GM21723 (cell line): ENCODE results near the gene KRTAP20-3.

ENCODE experiments used
- ATAC-seq: cut with Tn5 transposase; IDR thresholded peaks from one replicate; pipeline ENCODE4 v1.9.1; 2021; ENCODE audit warnings: mild to moderate bottlenecking, moderate library complexity; ENCODE audit not compliant: unreplicated experiment

Gene KRTAP20-3

DNA sequence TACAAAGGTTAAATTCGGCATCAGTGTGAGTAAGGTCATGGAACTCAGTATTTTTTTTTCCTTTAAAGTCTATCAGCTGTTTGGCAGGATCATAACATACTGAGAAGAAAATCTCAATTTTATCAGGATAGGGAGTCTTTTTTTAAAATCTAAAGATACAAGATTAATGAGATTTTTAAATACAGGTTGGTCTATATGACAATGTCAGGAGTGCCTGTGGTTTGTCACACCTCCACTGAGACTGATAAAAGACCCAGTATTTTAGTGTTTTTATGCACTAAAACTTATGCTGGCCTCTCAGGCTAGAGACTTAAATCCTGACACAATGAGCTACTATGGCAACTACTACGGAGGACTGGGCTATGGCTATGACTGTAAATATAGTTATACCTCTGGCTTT lies at the start of gene KRTAP20-3:
Gene KRTAP20-3 (plus strand): TSS at position 301 of the 400 bp plus-strand sequence.
- no peak for ATAC-seq

DNA sequence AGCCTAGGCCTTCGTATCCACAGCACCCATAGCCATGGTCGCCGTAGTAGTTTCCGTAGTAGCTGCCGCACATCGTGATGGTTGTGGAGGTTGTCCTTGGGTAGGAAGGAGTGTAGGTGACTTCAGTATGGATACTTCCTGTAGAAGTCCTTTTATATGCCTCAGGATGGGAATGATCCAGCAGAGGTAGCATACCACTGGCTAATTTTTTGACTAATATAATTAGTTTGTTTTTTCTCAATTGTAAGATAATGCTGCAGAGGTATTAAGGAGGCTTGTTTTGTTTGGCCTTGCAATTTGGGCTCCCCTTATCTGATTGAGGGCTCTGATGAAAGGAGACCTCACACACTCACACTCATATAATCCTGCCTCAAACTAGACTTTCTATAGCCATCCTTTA lies 43.9 kb upstream of the KRTAP20-3 start, which contains the start of gene KRTAP6-2:
Gene KRTAP6-2 (minus strand): TSS at position 101 of the 400 bp plus-strand sequence. CDS start 28 bp downstream, at position 73.
- no peak for ATAC-seq

- no peak for ATAC-seq
Observed at GRCh38 chr21:30600787-30601186, 41.9 kb upstream of the KRTAP20-3 start, which contains the start of gene KRTAP22-1. Gene KRTAP22-1, plus strand, starts transcription at chr21:30601087.

DNA sequence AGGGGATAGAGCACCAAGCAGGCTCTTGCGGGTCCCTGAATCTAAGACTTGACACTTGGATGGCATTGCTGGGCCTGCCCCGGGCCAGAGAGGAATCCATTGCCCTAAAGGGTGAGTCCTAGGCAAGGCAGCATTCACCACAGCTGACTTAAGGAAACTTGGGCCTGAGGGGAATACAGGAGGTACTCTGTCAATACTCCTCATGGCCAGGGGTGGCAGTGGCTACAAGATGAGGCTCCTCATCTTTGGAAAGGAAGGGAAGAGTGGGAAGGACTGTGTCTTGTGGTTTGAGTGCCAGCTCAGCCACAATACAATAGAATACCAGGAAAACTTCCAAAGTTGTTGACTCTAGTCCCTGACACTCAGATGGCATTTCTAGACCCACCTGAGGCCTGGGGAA lies 36.7 kb upstream of the KRTAP20-3 start:
- no peak for ATAC-seq

DNA sequence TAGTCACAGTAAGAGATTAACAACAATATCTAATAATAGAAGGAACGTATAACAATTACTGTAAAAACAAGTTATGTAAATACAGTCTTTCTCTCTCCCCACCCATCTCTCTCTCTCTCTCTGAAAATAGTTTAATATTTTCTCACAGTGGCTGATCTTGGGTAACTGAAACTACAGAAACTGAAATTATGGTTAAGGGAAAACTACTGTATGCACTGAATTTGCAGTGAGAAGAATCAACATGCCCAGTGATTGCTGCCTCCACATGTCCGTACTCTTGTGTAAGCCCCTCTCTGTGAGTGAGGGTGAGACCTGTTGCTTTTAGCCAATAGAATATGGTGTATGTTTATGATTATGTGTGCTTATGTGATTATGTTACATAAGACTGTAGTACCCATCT lies 30.5 kb upstream of the KRTAP20-3 start:
- no peak for ATAC-seq

DNA sequence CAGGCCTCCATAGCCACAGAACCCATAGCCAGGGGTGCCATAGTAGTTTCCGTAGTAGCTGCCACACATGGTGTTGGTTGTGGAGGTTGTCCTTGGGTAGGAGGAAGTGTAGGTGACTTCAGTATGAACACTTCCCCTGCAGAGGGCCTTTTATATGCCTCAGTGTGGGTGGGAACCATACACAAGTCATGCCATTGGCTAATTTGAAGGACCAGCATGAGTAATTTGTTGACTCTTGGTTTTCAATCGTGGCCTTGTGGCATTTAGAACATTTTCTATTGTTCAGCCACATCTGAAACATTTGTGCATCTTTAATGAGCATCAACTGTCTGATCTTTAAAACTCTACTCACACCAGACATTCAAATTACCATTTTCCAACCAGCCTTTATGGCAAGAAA lies 28.8 kb upstream of the KRTAP20-3 start, which contains the start of gene KRTAP6-1:
Gene KRTAP6-1 (minus strand): TSS at position 95 of the 400 bp plus-strand sequence. CDS start 26 bp downstream, at position 69.
- no peak for ATAC-seq

GRCh38 chr21:30615199-30615598 lies 27.5 kb upstream of the KRTAP20-3 start:
- ATAC-seq, result no peak

DNA sequence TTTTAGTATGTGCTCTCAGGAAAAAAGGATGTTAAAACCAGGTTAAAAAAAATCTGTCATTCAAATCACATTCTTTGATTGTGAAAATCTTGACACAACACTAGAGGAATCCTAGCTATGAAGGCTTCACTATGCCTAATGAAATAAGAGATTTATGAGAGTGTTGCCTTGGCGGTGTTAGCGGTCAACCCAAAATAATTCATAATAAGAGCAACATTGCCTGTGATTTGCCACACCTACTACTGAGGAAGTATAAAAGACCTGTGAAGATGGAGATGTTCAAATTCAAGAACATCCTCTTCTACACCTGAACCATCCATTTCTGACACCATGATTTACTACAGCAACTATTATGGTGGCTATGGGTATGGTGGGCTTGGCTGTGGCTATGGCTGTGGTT lies 26.5 kb upstream of the KRTAP20-3 start, which contains the start of gene KRTAP20-1:
Gene KRTAP20-1 (plus strand): TSS at position 301 of the 400 bp plus-strand sequence. CDS start 30 bp downstream, at position 331.
- no peak for ATAC-seq

DNA sequence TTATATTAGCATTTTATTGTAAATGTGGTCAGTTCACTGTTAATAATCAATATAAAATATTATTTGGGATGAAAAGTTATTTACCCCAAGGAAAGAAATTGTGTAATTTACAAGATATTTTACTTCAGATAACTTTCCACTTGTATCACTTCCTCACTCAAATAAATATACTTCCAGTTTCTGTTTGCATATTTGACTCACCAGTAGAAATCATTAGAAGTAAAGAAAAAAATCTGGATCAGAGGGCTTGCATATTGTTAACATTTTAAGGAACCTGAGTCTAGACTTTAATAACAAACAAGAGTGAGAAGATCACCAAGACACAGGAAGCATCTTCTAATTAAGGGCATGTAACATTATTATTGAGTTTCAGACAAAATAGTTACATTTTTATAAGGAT lies 22.6 kb upstream of the KRTAP20-3 start:
- no peak for ATAC-seq

GRCh38 chr21:30620522-30620921 lies 22.1 kb upstream of the KRTAP20-3 start, which contains the start of gene KRTAP20-4:
Gene KRTAP20-4, plus strand, starts transcription at chr21:30620627.
- ATAC-seq, result no peak

GRCh38 chr21:30623362-30623761 lies 19.3 kb upstream of the KRTAP20-3 start:
- ATAC-seq, result no peak

DNA sequence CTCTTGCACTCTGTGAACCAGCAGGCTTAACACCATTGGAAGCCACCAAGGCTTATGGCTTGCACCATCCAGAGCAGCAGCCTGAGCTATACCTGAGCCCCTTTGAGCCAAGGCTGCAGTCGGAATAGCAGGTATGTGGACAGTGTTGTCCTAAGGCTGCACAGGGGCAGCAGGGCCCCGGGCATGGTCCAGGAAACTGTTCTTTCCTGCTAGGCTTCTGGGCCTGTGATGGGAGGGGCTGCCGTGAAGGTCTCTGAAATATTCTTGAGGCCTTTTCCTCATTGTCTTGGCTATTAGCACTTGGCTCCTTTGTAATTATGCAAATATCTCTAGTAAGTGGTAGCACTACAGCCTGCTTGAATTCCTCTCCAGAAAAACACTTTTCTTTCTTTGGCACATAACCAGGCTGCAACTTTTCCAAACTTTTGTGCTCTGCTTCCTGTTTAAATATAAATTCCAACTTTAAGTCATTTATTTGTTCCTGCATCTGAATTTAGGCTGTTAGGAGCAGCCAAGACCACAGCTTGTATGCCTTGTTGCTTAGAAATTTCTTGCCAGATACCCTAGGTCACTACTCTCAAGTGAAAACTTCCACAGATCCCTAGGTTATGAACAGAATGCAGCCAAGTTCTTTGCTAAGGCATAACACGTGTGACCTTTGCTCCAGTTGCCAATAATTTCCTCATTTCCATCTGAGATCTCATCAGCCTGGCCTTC lies 17.1 kb upstream of the KRTAP20-3 start:
- no peak for ATAC-seq

DNA sequence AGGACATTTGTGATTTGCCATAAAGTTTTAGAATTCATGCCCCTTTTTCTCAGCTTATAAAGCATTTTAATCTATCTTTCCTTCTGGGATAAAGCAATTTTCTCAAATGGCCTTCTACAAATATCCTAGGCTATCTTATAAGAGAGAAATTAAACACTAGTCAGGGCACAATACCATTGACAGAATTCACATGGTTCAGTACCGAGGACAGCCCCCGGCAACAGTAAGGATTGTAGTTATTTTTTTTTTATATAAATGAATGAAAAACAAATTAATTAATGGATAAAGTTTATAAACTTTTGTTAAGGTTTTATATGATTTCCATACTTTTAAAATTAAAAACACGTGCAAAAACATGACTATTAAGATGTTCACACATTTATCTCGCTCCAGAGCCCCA lies 14.6 kb upstream of the KRTAP20-3 start:
- no peak for ATAC-seq

DNA sequence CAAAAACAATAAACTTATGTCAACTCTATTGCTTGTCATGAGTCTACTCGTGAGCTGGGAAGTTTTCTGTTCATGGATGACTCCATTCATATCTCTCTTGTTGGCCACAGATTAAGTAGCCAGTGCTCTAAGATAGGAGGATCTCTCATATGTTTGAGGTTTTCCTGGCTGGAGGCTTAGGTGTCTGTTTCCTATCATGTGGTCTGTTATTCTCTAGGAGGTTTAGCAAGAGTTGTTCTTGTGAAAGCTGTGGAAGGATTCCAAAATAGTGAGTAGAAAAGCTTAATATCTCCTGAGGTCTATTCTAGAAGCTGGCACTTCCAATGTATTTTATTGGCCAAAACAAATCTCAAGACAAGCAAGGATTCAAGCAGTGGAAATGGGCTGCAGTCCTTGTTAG lies 13.5 kb upstream of the KRTAP20-3 start:
- no peak for ATAC-seq

DNA sequence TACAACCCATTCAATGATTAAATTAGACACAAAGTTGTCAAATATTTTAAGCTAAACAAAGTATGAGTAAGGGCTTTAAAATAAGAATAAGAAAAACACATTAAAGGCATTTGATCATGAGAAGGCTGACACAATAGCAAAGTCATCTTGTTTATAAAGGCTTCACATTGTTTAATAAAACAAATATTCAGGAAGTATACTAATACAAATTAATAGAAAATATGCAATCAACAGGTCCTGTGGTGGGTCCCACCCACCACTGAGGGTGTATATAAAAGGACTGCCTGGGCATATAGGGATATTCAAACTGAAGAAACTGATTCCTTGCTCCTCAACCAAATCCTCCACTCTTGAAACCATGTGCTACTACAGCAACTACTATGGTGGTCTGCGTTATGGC lies 7.8 kb upstream of the KRTAP20-3 start, which contains the start of gene KRTAP20-2:
Gene KRTAP20-2 (plus strand): TSS at position 301 of the 400 bp plus-strand sequence. CDS start 58 bp downstream, at position 359.
- no peak for ATAC-seq

GRCh38 chr21:30638686-30639085 lies 4.0 kb upstream of the KRTAP20-3 start:
- no peak for ATAC-seq

- no peak for ATAC-seq
Observed at GRCh38 chr21:30646904-30647414, 4.3 kb downstream of the KRTAP20-3 start.

DNA sequence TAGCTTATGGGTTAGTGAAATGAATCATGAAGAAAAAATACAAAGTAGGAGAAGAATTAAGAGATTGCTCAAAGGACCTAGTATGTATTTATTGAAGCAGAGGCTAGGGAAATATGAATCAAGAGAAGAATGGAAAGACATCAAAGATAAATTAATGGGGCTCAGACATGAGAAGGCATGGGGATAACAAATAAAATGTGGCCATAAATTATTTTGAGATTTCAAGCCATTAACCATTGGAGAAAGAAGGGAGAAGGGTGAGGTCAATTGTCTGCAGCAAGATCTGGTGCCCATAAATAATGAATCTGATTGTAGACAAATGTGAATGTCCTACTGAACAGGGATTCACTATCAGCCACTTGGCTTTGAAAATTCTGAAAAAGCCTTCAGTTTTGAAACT lies 10.2 kb downstream of the KRTAP20-3 start:
- ATAC-seq, result no peak

DNA sequence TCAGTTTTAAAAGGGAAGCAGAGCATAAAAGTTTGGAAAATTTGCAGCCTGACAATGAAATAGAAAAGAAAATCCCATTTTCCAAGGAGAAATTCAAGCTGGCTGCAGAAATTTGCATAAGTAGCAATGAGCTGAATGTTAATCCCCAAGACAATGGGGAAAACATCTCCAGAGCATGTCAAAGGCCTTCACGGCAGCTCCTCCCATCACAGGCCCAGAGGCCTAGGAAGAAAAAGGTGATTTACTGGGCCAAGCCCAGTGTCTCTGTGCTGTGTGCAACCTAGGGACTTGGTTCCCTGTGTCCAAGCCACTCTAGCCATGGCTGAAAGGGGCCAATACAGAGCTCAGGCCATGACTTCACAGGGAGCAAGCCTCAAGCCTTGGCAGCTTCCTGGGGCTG lies 26.1 kb downstream of the KRTAP20-3 start:
- no peak for ATAC-seq

- ATAC-seq, result no peak
Observed at GRCh38 chr21:30672985-30673650, 30.5 kb downstream of the KRTAP20-3 start.

- no peak for ATAC-seq
Observed at GRCh38 chr21:30674312-30674711, 31.6 kb downstream of the KRTAP20-3 start.

DNA sequence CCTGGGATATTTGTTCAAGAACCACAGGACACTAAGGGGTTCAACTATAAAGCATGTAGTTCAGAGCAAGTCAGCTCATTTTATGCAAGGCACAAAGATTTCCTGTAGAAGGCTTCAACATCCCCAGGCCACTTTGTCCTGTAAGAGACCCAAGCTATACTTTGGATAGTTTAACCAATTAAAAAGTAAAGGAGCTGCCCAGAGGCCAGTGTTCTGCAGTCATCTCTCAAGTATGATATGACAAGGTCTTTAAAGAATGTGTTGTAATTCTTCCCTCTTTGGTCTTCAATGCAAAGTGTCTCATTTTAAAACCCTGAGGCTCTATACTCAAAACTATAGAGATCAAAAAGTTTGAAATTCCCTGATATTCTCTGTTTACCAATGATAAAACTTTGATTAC lies 34.1 kb downstream of the KRTAP20-3 start:
- ATAC-seq, result no peak
